H1 (cell line): ENCODE measurements around the gene ATP9B. TPM values are rescaled to one million over a fixed set of nuclear protein-coding genes. Genes with fewer than 3 reads are reported as not detected.

Experiments used
- CTCF ChIA-PET: fragments of 300-600 bp; sonication (Branson Sonifier 250); formaldehyde crosslinking; loops from one replicate; lab custom pipeline; 2021; ENCODE audit not compliant: partially characterized antibody; lab: Charles Lee
- POLR2A ChIA-PET: fragments of 300-600 bp; sonication (Branson Sonifier 250); formaldehyde crosslinking; loops from one replicate; lab custom pipeline; 2021; ENCODE audit warnings: inconsistent platforms; ENCODE audit not compliant: partially characterized antibody; lab: Charles Lee
- DNase-seq, 2 experiments: peaks; one replicate each; pipeline versions ENCODE4 v3.0.0 to v3.0.0-alpha.2; 2010 to 2022; ENCODE audit warnings: low spot score in 2 of 2, low read depth in 1 of 2, mixed read lengths in 1 of 2
- FAIRE-seq: peaks from 2 replicates; lab custom pipeline; 2011; peaks lifted over from hg19 to GRCh38; lab: Jason Lieb, UNC
- H2AFZ ChIP-seq: 2 replicates; pipeline ENCODE4 v1.8.1; 2012; ENCODE audit warnings: low read length, inconsistent platforms
- H2AK5ac ChIP-seq: 2 replicates; pipeline ENCODE4 v1.6.1; 2013; ENCODE audit warnings: low read depth, low read length
- H2BK120ac ChIP-seq: replicated peaks from 2 replicates; pipeline ENCODE3; 2013; ENCODE audit warnings: low read depth, low read length, inconsistent platforms
- H2BK12ac ChIP-seq: 2 replicates; pipeline ENCODE4 v1.6.1; 2013; ENCODE audit warnings: low read depth, low read length
- H2BK15ac ChIP-seq: 2 replicates; pipeline ENCODE4 v1.6.1; 2013; ENCODE audit warnings: low read length
- H2BK20ac ChIP-seq: 2 replicates; pipeline ENCODE4 v1.6.1; 2013; ENCODE audit warnings: low read length
- H2BK5ac ChIP-seq: 2 replicates; pipeline ENCODE4 v1.6.1; 2013; ENCODE audit warnings: low read depth, low read length
- H3K14ac ChIP-seq: 2 replicates; pipeline ENCODE4 v1.6.1; 2013; ENCODE audit warnings: inconsistent platforms; ENCODE audit not compliant: insufficient read length
- H3K18ac ChIP-seq: 2 replicates; pipeline ENCODE4 v1.6.1; 2013; ENCODE audit warnings: low read length; ENCODE audit errors: extremely low read depth
- H3K23ac ChIP-seq: 2 replicates; pipeline ENCODE4 v1.6.1; 2013; ENCODE audit warnings: inconsistent platforms; ENCODE audit not compliant: insufficient read length
- H3K23me2 ChIP-seq: 2 replicates; pipeline ENCODE4 v1.6.1; 2013; ENCODE audit warnings: low read depth, low read length
- H3K27ac ChIP-seq: 2 replicates; pipeline ENCODE4 v1.6.1; 2011; ENCODE audit warnings: low read depth, low read length, inconsistent platforms
- H3K27me3 ChIP-seq, 4 experiments: replicated peaks in 1 of 4; 1 replicate in 1 of 4; 2 replicates in 3 of 4; pipeline versions ENCODE4 v1.6.1 to v1.8.1; 2011 to 2013; ENCODE audit warnings: low read length in 3 of 4, mild to moderate bottlenecking in 3 of 4, inconsistent platforms in 2 of 4, mixed read lengths in 2 of 4, moderate library complexity in 1 of 4; ENCODE audit not compliant: control insufficient read depth in 3 of 4, insufficient read depth in 3 of 4; ENCODE audit errors: extremely low read depth in 1 of 4
- H3K36me3 ChIP-seq, 4 experiments: 2 replicates each; pipeline versions ENCODE4 v1.6.1 to v1.8.1; 2011 to 2013; ENCODE audit warnings: mild to moderate bottlenecking in 4 of 4, low read length in 3 of 4, moderate library complexity in 2 of 4, control low read depth in 1 of 4, inconsistent platforms in 1 of 4; ENCODE audit not compliant: insufficient read depth in 4 of 4, control insufficient read depth in 2 of 4
- H3K4ac ChIP-seq: replicated peaks from 2 replicates; pipeline ENCODE3; 2013; ENCODE audit warnings: low read length, low read depth, mixed read lengths, inconsistent platforms; ENCODE audit not compliant: insufficient read length
- H3K4me1 ChIP-seq, 4 experiments: replicated peaks in 1 of 4; 1 replicate in 1 of 4; 2 replicates in 3 of 4; pipeline versions ENCODE4 v1.6.1 to v1.8.1; 2011 to 2013; ENCODE audit warnings: low read length in 3 of 4, inconsistent platforms in 2 of 4, mixed read lengths in 1 of 4; ENCODE audit not compliant: insufficient read depth in 4 of 4, control insufficient read depth in 3 of 4
- H3K4me2 ChIP-seq, 2 experiments: 2 replicates each; pipeline versions ENCODE4 v1.6.1 to v1.8.1; 2011 to 2013; ENCODE audit warnings: low read depth in 2 of 2, low read length in 2 of 2, control low read depth in 1 of 2, inconsistent platforms in 1 of 2, mild to moderate bottlenecking in 1 of 2; ENCODE audit not compliant: insufficient read depth in 1 of 2
- H3K4me3 ChIP-seq, 4 experiments: fragments of 200-600, 300-600 bp in 1 of 4; sonication (generic), shearing (Covaris generic), sonication (Bioruptor Twin) in 1 of 4; 2 replicates each; pipeline versions ENCODE4 v1.5.1 to v1.8.1; 2011 to 2016; ENCODE audit warnings: low read length in 4 of 4, low read depth in 3 of 4, control low read depth in 2 of 4, inconsistent platforms in 2 of 4, mild to moderate bottlenecking in 2 of 4, mixed read lengths in 1 of 4, moderate library complexity in 1 of 4; ENCODE audit not compliant: insufficient read depth in 2 of 4; ENCODE audit errors: extremely low read depth in 1 of 4
- H3K56ac ChIP-seq: replicated peaks from 2 replicates; pipeline ENCODE3; 2013; ENCODE audit warnings: low read depth, mild to moderate bottlenecking, mixed read lengths, low read length, inconsistent platforms; ENCODE audit not compliant: insufficient read length
- H3K79me1 ChIP-seq: 2 replicates; pipeline ENCODE4 v1.6.1; 2013; ENCODE audit warnings: low read depth, low read length, control low read depth
- H3K79me2 ChIP-seq, 2 experiments: 2 replicates each; pipeline versions ENCODE4 v1.6.1 to v1.8.1; 2012 to 2013; ENCODE audit warnings: low read length in 2 of 2, mild to moderate bottlenecking in 2 of 2, inconsistent platforms in 1 of 2; ENCODE audit not compliant: insufficient read depth in 2 of 2, control insufficient read depth in 1 of 2
- H3K9ac ChIP-seq, 4 experiments: replicated peaks in 1 of 4; 1 replicate in 1 of 4; 2 replicates in 3 of 4; pipeline versions ENCODE4 v1.6.1 to v1.8.1; 2011 to 2013; ENCODE audit warnings: low read depth in 3 of 4, low read length in 3 of 4, control low read depth in 2 of 4, mild to moderate bottlenecking in 2 of 4, moderate library complexity in 2 of 4, inconsistent platforms in 1 of 4; ENCODE audit errors: extremely low read depth in 1 of 4
- H3K9me3 ChIP-seq, 2 experiments: 2 replicates each; pipeline versions ENCODE4 v1.6.1 to v1.8.1; 2012 to 2013; ENCODE audit warnings: mild to moderate bottlenecking in 2 of 2, moderate library complexity in 2 of 2, control low read depth in 1 of 2, inconsistent platforms in 1 of 2, low read depth in 1 of 2, low read length in 1 of 2, mixed read lengths in 1 of 2; ENCODE audit not compliant: insufficient read depth in 2 of 2
- H4K20me1 ChIP-seq, 2 experiments: replicated peaks in 1 of 2; 2 replicates each; pipeline versions ENCODE3 to v1.8.1; 2011 to 2013; ENCODE audit warnings: inconsistent platforms in 2 of 2, low read length in 2 of 2, mild to moderate bottlenecking in 1 of 2; ENCODE audit not compliant: insufficient read depth in 2 of 2, control insufficient read depth in 1 of 2
- H4K5ac ChIP-seq: 2 replicates; pipeline ENCODE4 v1.6.1; 2013; ENCODE audit warnings: low read length, low read depth, mixed read lengths, inconsistent platforms; ENCODE audit not compliant: insufficient read length
- H4K8ac ChIP-seq: 2 replicates; pipeline ENCODE4 v1.8.0; 2013; ENCODE audit warnings: mild to moderate bottlenecking, moderate library complexity, low read length, inconsistent platforms; ENCODE audit not compliant: insufficient read depth; ENCODE audit errors: extremely low read depth
- H4K91ac ChIP-seq: replicated peaks from 2 replicates; pipeline ENCODE3; 2013; ENCODE audit warnings: low read length, mixed read lengths, inconsistent platforms; ENCODE audit not compliant: insufficient read length
- BCL11A ChIP-seq, 2 experiments: IDR thresholded peaks; one replicate each; pipeline ENCODE4 v1.6.1; 2011; ENCODE audit warnings: low read depth in 2 of 2, low read length in 2 of 2, mild to moderate bottlenecking in 2 of 2
- BRCA1 ChIP-seq: IDR thresholded peaks from 2 replicates; pipeline ENCODE4 v1.6.1; 2012; ENCODE audit warnings: low read depth, low read length, improper control_type of control experiment
- CEBPB ChIP-seq: IDR thresholded peaks from 2 replicates; pipeline ENCODE4 v1.6.1; 2012; ENCODE audit warnings: low read depth, low read length
- GTF2F1 ChIP-seq: IDR thresholded peaks from 2 replicates; pipeline ENCODE4 v1.6.1; 2012; ENCODE audit warnings: low read depth, low read length, improper control_type of control experiment, borderline replicate concordance
- HDAC2 ChIP-seq, 2 experiments: fragments of 300-600 bp in 1 of 2; sonication (generic) in 1 of 2; IDR thresholded peaks; 2 replicates each; pipeline ENCODE4 v1.6.1; 2011 to 2012; ENCODE audit warnings: low read depth in 2 of 2, low read length in 2 of 2, mild to moderate bottlenecking in 2 of 2, moderate library complexity in 2 of 2, borderline replicate concordance in 1 of 2, inconsistent platforms in 1 of 2
- NANOG ChIP-seq: IDR thresholded peaks from 2 replicates; pipeline ENCODE4 v1.6.1; 2011; ENCODE audit warnings: low read length, low read depth, mild to moderate bottlenecking, inconsistent platforms; ENCODE audit not compliant: insufficient read depth, poor library complexity, severe bottlenecking
- POU5F1 ChIP-seq: IDR thresholded peaks from 2 replicates; pipeline ENCODE4 v1.6.1; 2011; ENCODE audit warnings: low read depth, mild to moderate bottlenecking, low read length, moderate library complexity
- RAD21 ChIP-seq, 2 experiments: IDR thresholded peaks in 1 of 2; conservative IDR thresholded peaks in 1 of 2; 2 replicates each; pipeline ENCODE4 v1.6.1; 2011; ENCODE audit warnings: low read depth in 2 of 2, low read length in 2 of 2, improper control_type of control experiment in 1 of 2, inconsistent platforms in 1 of 2, mild to moderate bottlenecking in 1 of 2, moderate library complexity in 1 of 2
- RNF2 ChIP-seq: fragments of 200-900, 300-1000 bp; sonication (generic); IDR thresholded peaks from 2 replicates; pipeline ENCODE4 v1.7.1; 2016; ENCODE audit warnings: borderline replicate concordance, low read depth, mild to moderate bottlenecking, antibody characterized with exemption, low read length; ENCODE audit not compliant: poor library complexity, severe bottlenecking; ENCODE audit errors: missing control alignments
- RXRA ChIP-seq: IDR thresholded peaks from 2 replicates; pipeline ENCODE4 v1.6.1; 2011; ENCODE audit warnings: low read depth, mild to moderate bottlenecking, low read length, moderate library complexity; ENCODE audit not compliant: insufficient read depth
- WGBS, 2 experiments: shearing (Covaris generic) in 1 of 2; methylation state at CpG; one replicate each; pipeline versions ENCODE4 v1.1.6 to v1.1.7; 2013 to 2015; ENCODE audit warnings: low lambda C conversion rate in 2 of 2, mixed read lengths in 2 of 2, inconsistent platforms in 1 of 2, low coverage in 1 of 2, missing lambda C conversion rate in 1 of 2; ENCODE audit not compliant: insufficient replicate concordance in 2 of 2, insufficient coverage in 1 of 2, insufficient read length in 1 of 2; ENCODE audit errors: extremely low coverage in 1 of 2, missing lambda C conversion rate in 1 of 2; 5-methylcytosine and 5-hydroxymethylcytosine counted together
- polyA plus RNA-seq, 7 experiments: library from polyadenylated mRNA; depleted of rRNA in 3 of 7; stranded (reverse) in 5 of 7; unstranded in 2 of 7; fragments of >200 nt in 5 of 7; fragments of 200-250 nt in 2 of 7; gene quantifications; 1 replicate in 5 of 7; 2 replicates in 1 of 7; 4 replicates in 1 of 7; pipeline versions ENCODE4 v1.2.1 to v1.2.3, GENCODE V29; 2011 to 2013; ENCODE audit warnings: missing spikeins in 2 of 7, mixed read lengths in 2 of 7
- total RNA-seq: library from RNA; stranded (reverse); fragmentation: NEBNext Ultra II Directional; extraction: Animal tissue kit (Norgen Biotek cat#: 25700); gene quantifications from 2 replicates; pipeline ENCODE4 v1.2.1, GENCODE V29; 2021

The ATP9B gene
- total and polyA plus RNA-seq, 2 of the 8 experiments (the other 6 are each of a cell fraction or from before 2014, with no cell fraction given), result 15.1 to 21.7 TPM

DNA sequence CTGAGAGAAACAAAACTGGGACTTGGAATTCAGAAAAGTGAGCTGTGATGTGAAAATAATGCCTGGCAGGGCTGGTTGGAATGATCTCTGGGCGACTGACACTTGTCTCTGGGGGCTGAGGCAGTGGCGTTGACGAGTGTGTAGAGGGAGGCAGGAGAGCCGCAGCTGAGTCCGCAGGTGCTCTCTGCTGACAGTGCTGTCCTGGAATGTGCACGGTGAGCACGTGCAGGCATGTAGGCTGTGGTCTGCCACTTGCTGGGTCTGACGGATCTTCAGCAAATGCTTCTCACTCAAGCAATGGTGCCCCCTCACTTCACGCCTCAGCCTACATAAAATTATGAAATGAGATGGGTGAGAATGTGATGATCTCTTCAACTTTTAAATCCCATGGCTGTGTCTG, 38.5 kb upstream of the ATP9B start:
- H3K4ac ChIP-seq, result no peak overlapping the region
- H4K5ac ChIP-seq, result no peak overlapping the region
- H3K4me2 ChIP-seq, result no peak overlapping the region
- no peak overlapping the region for H3K56ac ChIP-seq
- H2BK15ac ChIP-seq, result no peak overlapping the region
- H2BK12ac ChIP-seq, result no peak overlapping the region
- peaks cover 0 to 5% (median 3%) of the 10 kb centered on the region in 4 experiments; a peak in 3 of 7 replicates for H3K4me1 ChIP-seq
- no peak overlapping the region for H2BK120ac ChIP-seq
- H4K91ac ChIP-seq, result no peak overlapping the region
- no peak overlapping the region for H2AFZ ChIP-seq
- POLR2A ChIA-PET, result no interaction called here
- no peaks in the 10 kb centered on the region for H3K79me1 ChIP-seq
- no peak overlapping the region for H3K18ac ChIP-seq
- H4K20me1 ChIP-seq, result no peaks in the 10 kb centered on the region
- no peak overlapping the region for H3K27ac ChIP-seq
- H3K79me2 ChIP-seq, result no peaks in the 10 kb centered on the region
- no peak overlapping the region for H3K4me3 ChIP-seq
- H3K14ac ChIP-seq, result no peak overlapping the region
- peak overlapping the region; percentile 14; the same call in 1 of the 2 replicates for H4K8ac ChIP-seq
- no peak overlapping the region for H2BK5ac ChIP-seq
- no peaks in the 10 kb centered on the region for H3K23me2 ChIP-seq
- H3K9me3 ChIP-seq, result peaks cover 0 to 6% of the 10 kb centered on the region in 2 experiments; a peak in 2 of 4 replicates
- DNase-seq (no peak), FAIRE-seq (no peak)
- no peak overlapping the region for H2BK20ac ChIP-seq
- CTCF ChIA-PET, result no interaction called here
- no peaks in the 10 kb centered on the region for H3K36me3 ChIP-seq
- H2AK5ac ChIP-seq, result no peak overlapping the region
- H3K23ac ChIP-seq, result no peak overlapping the region
- H3K9ac ChIP-seq, result no peak overlapping the region
- 77% methylated on average over 9 of the region's 9 CpGs; no CpG with 5 or more reads in 1 of the 2 experiments for WGBS, 2 experiments
- H3K27me3 ChIP-seq, result no peaks in the 10 kb centered on the region
- TF ChIP-seq NANOG (no peak), BRCA1 (no peak), CEBPB (no peak), RNF2 (no peak), HDAC2 (IDR thresholded peaks at IDR 0.05; ENCODE audit: borderline replicate concordance in 1 of 2, low read depth in 2 of 2, low read length in 2 of 2) (no peak), GTF2F1 (no peak), RAD21 (IDR thresholded peaks at IDR 0.05 in 1 of 2, conservative IDR thresholded peaks at IDR 0.05 in 1 of 2; ENCODE audit: low read depth in 2 of 2, low read length in 2 of 2) (no peak), RXRA (no peak), BCL11A (IDR thresholded peaks at IDR 0.05; ENCODE audit: low read depth in 2 of 2, low read length in 2 of 2) (no peak), POU5F1 (no peak)
